Bronchial epithelial cell (primary cell): Measurements from ENCODE around the gene KIRREL1. TPM values are rescaled to one million over a fixed set of nuclear protein-coding genes. Genes with fewer than 3 reads are reported as not detected.

Source experiments
- DNase-seq: peaks from one replicate; pipeline ENCODE4 v3.0.0-alpha.2; 2010; ENCODE audit warnings: low read depth
- FAIRE-seq: peaks from 2 replicates; lab custom pipeline; 2011; peaks lifted over from hg19 to GRCh38; lab: Jason Lieb, UNC
- H3K27me3 ChIP-seq: 2 replicates; pipeline ENCODE4 v1.5.1; 2011; ENCODE audit warnings: low read length; ENCODE audit not compliant: control insufficient read depth, insufficient read depth
- H3K36me3 ChIP-seq: 2 replicates; pipeline ENCODE4 v1.5.1; 2011; ENCODE audit warnings: low read length; ENCODE audit not compliant: control insufficient read depth, insufficient read depth
- H3K4me3 ChIP-seq: 2 replicates; pipeline ENCODE4 v1.5.1; 2011; ENCODE audit warnings: mild to moderate bottlenecking, low read depth, low read length, control low read depth
- total RNA-seq: library from RNA; depleted of rRNA; stranded (reverse); fragments of >200 nt; gene quantifications from 2 replicates; pipeline ENCODE4 v1.2.1, GENCODE V29; 2014
- TF ChIP-seq, protein P1 (sequence below): IDR thresholded peaks from 2 replicates; pipeline ENCODE4 v1.5.1; 2011; ENCODE audit warnings: mild to moderate bottlenecking, moderate library complexity, low read length, control low read depth, inconsistent platforms; ENCODE audit not compliant: insufficient read depth, severe bottlenecking

The KIRREL1 gene
- total RNA-seq, 1 donor from 2014 or later: 24.2 TPM

DNA sequence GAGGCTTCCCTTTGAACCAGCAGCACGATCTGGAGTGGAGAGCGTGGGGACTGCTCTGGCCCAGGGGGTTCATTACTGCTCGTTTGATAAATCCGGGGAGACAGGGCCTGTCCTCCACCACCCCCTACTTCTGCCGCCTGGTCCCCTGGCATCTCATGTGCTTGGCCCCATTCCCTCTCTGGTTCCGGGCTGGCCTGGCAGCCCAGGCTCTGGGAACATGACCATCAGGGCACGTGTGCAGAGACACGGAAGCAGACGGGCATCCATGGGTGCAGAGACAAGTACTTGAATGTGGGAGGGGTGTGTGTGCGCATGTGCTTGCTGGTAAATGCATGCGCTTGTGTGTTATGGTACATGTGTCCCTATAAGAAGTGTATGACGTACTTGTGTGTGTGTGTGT is 75.5 kb downstream of the KIRREL1 start:
- FAIRE-seq (no peak), DNase-seq (no peak)
- TF ChIP-seq, protein P1, sequence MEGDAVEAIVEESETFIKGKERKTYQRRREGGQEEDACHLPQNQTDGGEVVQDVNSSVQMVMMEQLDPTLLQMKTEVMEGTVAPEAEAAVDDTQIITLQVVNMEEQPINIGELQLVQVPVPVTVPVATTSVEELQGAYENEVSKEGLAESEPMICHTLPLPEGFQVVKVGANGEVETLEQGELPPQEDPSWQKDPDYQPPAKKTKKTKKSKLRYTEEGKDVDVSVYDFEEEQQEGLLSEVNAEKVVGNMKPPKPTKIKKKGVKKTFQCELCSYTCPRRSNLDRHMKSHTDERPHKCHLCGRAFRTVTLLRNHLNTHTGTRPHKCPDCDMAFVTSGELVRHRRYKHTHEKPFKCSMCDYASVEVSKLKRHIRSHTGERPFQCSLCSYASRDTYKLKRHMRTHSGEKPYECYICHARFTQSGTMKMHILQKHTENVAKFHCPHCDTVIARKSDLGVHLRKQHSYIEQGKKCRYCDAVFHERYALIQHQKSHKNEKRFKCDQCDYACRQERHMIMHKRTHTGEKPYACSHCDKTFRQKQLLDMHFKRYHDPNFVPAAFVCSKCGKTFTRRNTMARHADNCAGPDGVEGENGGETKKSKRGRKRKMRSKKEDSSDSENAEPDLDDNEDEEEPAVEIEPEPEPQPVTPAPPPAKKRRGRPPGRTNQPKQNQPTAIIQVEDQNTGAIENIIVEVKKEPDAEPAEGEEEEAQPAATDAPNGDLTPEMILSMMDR: no peak
- H3K36me3 ChIP-seq: peaks cover 6% of the 10 kb centered on the region
- no peaks in the 10 kb centered on the region for H3K27me3 ChIP-seq
- H3K4me3 ChIP-seq: no peak overlapping the region

DNA sequence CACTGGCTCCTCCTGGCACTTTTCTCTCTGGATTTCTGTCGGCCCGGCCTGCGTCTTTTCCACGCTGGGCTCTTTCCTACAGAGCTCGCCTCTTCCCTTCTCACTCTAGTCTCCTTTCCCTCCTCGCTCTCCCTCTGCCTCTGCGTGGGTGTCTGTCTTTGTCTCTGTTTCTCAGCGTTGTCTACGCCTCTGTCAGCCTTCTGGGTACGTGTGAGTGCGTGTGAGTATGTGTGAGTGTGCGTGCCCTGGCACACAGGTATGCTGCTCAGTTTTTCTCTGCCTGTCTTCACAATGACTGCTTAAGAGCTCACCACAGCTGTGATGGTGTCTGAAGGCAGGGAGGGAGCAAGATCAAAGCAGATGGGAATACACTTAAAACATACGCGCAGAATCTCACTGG is 77.7 kb downstream of the KIRREL1 start:
- no peak overlapping the region for H3K4me3 ChIP-seq
- TF ChIP-seq, protein P1: no peak
- FAIRE-seq: peak; percentile 96
- H3K36me3 ChIP-seq: peaks cover 8% of the 10 kb centered on the region
- no peaks in the 10 kb centered on the region for H3K27me3 ChIP-seq
- peak; percentile 13 for DNase-seq

DNA sequence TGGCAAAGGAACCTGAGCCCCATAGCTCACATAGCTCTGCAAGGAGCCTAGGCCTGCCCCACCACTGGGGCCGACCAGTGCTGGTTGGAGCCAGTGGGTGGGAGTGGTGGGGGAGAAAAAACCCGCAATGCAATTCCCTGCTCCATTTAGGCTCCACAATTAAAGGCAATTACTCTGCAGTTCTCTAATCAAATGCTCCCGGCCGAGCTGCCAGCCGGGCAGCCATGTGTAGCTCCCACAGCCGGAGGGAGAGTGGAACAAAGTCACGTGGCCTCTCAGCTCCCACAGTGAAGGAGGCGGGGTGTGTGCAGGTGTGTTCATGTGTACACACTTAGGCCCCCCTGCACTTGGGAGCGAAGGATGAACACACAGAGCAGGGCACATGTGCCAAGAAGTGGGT is 81.6 kb downstream of the KIRREL1 start:
- H3K36me3 ChIP-seq: peaks cover 16% of the 10 kb centered on the region
- H3K27me3 ChIP-seq: no peaks in the 10 kb centered on the region
- TF ChIP-seq, protein P1: no peak
- FAIRE-seq (no peak), DNase-seq (no peak)
- H3K4me3 ChIP-seq: no peak overlapping the region

- Histone ChIP-seq H3K36me3 (peaks cover 20% of the 10 kb centered on the region), H3K4me3 (no peak overlapping the region), H3K27me3 (no peaks in the 10 kb centered on the region)
- DNase-seq: no peak
- FAIRE-seq: no peak
- TF ChIP-seq, protein P1: no peak
Measured at GRCh38 chr1:158076441-158076840, 83.0 kb downstream of the KIRREL1 start.

GRCh38 chr1:158077411-158078256 is 84.2 kb downstream of the KIRREL1 start:
- H3K36me3 ChIP-seq: peaks cover 21% of the 10 kb centered on the region
- no peak for DNase-seq
- no peak for FAIRE-seq

More at GRCh38 chr1:158077411-158078256, 84.2 kb downstream of the KIRREL1 start:
- no peak overlapping the region for H3K4me3 ChIP-seq
- H3K27me3 ChIP-seq: no peaks in the 10 kb centered on the region
- TF ChIP-seq, protein P1: no peak
